D721Med (cell line): ENCODE results near the gene ST7L.
"Not testable (repeated sequence)": the region's sequence is repeated elsewhere in the genome, so short reads cannot be mapped to it uniquely, and the experiment has no call there.

Source experiments
- DNase-seq: peaks from one replicate; pipeline ENCODE4 v3.0.0; 2011; ENCODE audit warnings: low spot score; ENCODE audit not compliant: insufficient read length
- FAIRE-seq: peaks from 2 replicates; lab custom pipeline; 2011; peaks lifted over from hg19 to GRCh38; lab: Jason Lieb, UNC
- TF ChIP-seq, protein P1 (sequence below): IDR thresholded peaks from 2 replicates; pipeline ENCODE4 v1.5.1; 2012; ENCODE audit warnings: mild to moderate bottlenecking, control low read depth; ENCODE audit not compliant: insufficient read depth; ENCODE audit errors: missing control alignments

The ST7L gene

DNA sequence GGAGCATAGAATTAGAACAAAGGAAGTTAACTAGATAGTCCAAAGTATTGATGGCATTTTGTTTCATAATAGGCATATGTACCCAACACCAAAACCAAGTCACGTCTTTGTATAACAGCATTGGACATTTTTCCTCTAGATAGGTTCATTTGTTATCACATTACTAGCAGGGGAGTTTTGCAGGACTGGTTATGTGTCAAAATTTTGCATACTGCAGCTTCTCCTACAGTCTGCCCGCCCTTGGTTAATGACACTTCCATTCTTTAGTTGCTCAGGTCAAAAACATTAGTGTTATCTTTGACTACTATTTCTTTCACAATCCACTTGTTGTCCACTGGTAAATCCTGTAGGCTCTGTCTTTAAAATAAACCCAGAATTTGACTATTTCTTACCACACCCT is 9.6 kb upstream of the ST7L start:
- DNase-seq: no peak
- TF ChIP-seq, protein P1, sequence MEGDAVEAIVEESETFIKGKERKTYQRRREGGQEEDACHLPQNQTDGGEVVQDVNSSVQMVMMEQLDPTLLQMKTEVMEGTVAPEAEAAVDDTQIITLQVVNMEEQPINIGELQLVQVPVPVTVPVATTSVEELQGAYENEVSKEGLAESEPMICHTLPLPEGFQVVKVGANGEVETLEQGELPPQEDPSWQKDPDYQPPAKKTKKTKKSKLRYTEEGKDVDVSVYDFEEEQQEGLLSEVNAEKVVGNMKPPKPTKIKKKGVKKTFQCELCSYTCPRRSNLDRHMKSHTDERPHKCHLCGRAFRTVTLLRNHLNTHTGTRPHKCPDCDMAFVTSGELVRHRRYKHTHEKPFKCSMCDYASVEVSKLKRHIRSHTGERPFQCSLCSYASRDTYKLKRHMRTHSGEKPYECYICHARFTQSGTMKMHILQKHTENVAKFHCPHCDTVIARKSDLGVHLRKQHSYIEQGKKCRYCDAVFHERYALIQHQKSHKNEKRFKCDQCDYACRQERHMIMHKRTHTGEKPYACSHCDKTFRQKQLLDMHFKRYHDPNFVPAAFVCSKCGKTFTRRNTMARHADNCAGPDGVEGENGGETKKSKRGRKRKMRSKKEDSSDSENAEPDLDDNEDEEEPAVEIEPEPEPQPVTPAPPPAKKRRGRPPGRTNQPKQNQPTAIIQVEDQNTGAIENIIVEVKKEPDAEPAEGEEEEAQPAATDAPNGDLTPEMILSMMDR: no peak
- FAIRE-seq: no peak

DNA sequence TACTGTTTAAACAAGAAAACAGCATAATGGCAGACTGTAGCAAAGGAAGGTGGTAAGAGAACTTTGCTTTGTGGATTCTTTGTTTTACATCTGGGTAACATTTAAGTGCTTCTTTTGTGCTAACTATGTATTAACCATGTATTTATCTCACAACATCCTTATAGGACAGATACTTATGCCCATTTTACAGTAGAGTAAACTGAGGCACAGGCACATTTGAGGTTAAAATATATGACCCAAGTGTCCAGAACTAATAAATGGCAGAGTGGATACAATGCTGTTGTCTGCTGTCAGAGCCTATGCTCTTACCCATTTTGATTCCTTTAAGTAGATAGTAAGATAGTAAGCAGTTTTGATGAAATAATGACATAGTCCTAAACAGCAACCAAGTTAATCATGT is 7.9 kb upstream of the ST7L start:
- TF ChIP-seq, protein P1: no peak
- FAIRE-seq: no peak

DNA sequence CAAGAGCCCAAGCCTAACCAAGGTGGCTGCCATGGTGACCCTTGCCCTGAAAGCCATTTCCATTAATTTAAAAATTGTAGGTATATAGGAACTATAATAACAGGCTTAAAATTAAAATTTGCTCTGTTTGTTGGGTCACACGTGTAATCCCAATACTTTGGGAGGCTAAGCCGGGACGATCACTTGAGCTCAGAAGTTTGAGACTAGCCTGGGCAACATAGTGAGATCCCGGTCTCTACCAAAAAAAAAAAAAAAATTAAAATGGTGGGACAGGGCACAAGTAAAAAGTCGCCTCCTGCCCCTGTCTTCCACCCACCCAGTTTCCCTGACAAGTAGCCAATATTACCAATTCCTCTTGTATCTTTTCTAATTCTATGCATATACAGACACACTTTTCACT is 7.3 kb upstream of the ST7L start:
- TF ChIP-seq, protein P1: no peak
- FAIRE-seq (no peak), DNase-seq (no peak)

More for the DNA sequence above, 7.9 kb upstream of the ST7L start:
- DNase-seq: no peak

DNA sequence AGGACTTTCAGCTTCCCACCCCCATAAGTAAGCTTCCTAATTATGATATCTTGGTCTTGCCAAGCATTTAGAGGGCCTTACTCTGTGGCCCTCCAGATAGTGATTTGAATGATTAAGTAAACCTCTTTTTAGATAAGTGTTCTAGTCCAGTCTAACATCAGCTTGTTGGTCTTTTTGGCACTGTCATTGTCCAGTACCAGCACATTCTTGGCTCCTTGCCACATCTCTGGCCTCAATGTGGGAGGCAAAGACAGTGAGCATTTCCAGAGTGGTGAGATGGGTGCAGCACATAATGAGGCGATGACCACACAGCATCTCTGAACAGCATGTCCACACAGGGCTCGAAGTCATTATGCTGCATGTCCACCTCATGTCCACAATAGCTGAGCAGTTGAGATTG is 6.8 kb upstream of the ST7L start:
- no peak for FAIRE-seq
- DNase-seq: no peak
- TF ChIP-seq, protein P1: no peak

DNA sequence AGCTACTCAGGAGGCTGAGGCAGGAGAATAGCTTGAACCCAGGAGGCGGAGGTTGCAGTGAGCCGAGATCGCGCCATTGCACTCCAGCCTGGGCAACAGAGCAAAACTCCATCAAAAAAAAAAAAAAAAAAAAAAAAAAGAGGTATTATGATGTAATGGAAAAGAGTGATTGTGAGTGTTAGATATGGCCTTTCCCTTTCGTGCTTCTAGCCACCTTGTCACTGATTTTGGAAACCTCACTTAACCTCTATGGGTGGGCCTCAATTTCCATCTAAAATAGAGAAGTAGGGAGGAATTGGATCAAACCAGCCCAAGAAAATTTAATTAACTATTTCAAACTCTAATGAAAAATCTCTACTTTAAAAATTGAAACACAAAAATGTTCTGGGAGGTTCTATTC is 5.6 kb upstream of the ST7L start:
- not testable (repeated sequence) for FAIRE-seq, DNase-seq

DNA sequence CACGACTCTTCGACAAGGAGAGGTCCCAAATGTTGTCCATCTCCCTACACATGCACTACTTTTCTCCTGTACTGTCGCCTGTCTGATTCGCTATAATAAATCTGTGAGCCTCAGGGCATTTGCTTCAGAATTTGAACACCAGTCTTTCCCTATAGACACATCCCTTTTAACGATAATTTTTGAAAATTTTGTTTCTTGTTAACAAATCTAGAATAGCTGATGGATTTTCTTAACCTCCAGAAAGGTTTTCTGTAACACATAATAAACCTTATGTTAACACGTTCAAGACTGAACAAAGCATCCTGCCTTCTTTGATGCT is 1.4 kb upstream of the ST7L start:
- DNase-seq: no peak
- TF ChIP-seq, protein P1: no peak
- FAIRE-seq: no peak

DNA sequence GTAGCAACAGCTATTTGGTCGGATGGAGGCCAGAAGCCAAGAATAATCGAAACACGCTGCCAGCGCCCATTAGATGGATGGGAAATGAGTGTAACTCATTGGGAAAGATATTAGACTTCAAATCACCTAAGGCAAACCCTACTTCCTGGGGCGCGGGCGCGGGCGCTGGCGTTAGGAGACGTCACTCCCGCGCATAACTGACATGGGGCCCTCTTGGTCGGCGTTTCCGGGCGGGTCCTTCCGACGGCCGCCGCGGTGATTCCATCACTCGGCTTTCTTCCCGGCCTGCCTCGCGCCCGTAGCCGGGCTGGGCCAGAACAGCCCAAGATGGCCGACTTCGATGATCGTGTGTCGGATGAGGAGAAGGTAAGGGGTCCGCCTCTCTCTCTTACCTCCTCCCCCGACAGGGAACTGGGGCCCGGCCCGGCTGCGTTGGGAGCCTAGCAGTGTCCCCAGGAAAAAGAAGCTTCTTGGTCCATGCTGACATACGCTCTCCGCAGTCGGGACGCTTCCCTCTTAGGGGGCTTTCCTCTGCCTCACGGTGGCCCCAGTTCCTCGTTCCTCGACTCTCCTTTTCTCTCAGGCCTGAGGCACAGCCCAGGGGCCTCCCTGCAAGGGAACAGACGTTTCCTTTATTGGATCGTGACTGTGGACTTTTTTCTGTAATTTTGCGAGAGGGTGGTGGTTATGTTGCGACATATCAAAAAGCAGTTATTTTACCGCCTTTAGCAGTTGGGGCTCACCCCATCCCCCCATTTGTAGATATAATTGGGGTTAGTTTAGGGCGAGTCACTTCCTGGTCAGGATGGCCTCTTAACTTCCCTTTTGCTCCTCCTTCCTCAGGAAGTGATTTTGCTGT is 806 bp upstream of the ST7L start, which contains the start of gene CAPZA1:
CAPZA1 (plus strand) TSS at position 315 of the 859 bp plus-strand sequence; CDS start at position 328, 13 bp downstream.
- FAIRE-seq: no peak
- TF ChIP-seq, protein P1: no peak

More for the DNA sequence above, 806 bp upstream of the ST7L start, which contains the start of gene CAPZA1:
- peak; percentile 71 for DNase-seq
